Peyer's patch (tissue), 4 donors: ENCODE data around the gene AUTS2.

Source experiments
- POLR2A ChIP-seq, 2 donors: fragments of 450-650 bp; IDR thresholded peaks; one replicate each; pipeline ENCODE4 v1.5.1; 2017; ENCODE audit warnings: antibody characterized with exemption in 2 of 2, mild to moderate bottlenecking in 2 of 2, moderate library complexity in 2 of 2
- TF ChIP-seq, protein P1 (sequence below), 6 experiments: fragments of 450-650 bp in 4 of 6; fragments of 200-600 bp in 2 of 6; sonication (generic) in 1 of 6; IDR thresholded peaks; one replicate each; pipeline ENCODE4 v1.5.1; 2017 to 2019; ENCODE audit warnings: antibody characterized with exemption in 6 of 6, mild to moderate bottlenecking in 3 of 6, moderate library complexity in 1 of 6

- TF ChIP-seq, protein P1, sequence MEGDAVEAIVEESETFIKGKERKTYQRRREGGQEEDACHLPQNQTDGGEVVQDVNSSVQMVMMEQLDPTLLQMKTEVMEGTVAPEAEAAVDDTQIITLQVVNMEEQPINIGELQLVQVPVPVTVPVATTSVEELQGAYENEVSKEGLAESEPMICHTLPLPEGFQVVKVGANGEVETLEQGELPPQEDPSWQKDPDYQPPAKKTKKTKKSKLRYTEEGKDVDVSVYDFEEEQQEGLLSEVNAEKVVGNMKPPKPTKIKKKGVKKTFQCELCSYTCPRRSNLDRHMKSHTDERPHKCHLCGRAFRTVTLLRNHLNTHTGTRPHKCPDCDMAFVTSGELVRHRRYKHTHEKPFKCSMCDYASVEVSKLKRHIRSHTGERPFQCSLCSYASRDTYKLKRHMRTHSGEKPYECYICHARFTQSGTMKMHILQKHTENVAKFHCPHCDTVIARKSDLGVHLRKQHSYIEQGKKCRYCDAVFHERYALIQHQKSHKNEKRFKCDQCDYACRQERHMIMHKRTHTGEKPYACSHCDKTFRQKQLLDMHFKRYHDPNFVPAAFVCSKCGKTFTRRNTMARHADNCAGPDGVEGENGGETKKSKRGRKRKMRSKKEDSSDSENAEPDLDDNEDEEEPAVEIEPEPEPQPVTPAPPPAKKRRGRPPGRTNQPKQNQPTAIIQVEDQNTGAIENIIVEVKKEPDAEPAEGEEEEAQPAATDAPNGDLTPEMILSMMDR (IDR thresholded peaks at IDR 0.05) = no peak
- no peak for TF ChIP-seq POLR2A (IDR thresholded peaks at IDR 0.05)
Observed at GRCh38 chr7:70148997-70149396, 550.7 kb downstream of the AUTS2 start.
